Stimulated activated CD4-positive, alpha-beta T cell treated with anti-CD3 and anti-CD28 coated beads, Interleukin-1b, Interleukin-23, amount 100 ng/mL, for 1 hour (primary cell): ENCODE data around the gene LRMDA.
"Not testable (repeated sequence)": the region's sequence is repeated elsewhere in the genome, so short reads cannot be mapped to it uniquely, and the experiment has no call there.

Experiments used
- DNase-seq, 2 donors: peaks; one replicate each; pipeline ENCODE4 v3.0.0-alpha.2; 2020; ENCODE audit warnings: low read depth in 2 of 2

Gene LRMDA

DNA sequence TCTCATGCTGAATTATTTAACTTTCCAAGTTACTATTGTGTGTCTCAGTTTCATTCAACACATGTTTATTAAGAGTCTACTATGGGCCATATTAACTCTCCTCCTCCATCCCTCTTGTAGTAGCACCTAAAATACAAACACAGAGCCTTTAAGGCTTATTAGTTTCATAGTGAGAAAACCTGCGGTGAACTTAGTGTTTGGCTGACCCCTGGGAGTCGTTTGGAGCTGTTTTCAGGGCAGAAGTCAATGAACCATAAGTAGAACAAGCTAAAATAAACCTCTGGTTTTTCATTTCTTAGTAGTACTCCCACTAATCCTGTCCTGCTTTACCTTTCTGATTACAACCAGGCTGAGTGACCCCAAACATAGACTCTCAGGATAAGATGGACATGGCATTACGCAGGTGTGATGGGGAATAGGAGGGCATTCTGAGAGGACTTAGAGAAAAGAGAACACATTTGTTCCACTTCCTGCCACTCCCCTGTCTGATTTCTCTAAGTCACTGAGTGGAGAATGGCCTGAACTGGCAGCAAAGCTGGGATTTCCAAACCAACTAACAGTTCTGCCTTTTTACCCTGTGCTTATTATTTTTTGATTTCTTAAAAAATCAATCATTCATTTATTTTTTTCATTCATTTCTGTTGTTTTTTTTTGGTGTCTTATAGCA lies 74.5 kb downstream of the LRMDA start:
- DNase-seq: no peak

DNA sequence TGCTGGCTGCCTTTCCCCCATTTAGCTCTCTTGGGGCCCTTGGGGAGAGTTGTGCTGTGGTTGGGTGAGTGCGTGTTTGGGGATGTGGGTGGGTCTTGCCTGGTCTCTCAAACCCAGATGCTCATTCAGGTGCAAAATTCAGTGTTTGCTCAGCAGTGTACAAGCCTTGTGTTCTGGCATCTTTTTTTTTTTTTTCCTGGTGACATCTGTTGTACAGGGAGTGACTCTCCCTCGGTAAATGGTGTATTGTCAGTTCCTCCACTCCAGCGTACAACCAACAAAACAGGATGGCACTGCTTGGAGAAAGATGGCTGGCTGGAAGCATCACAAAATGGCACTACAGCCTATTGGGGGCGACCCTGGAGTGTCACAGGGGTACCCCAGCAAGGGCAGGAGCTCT lies 75.5 kb downstream of the LRMDA start:
- DNase-seq: no peak

- DNase-seq: no peak
These were observed 76.0 kb downstream of the LRMDA start for GRCh38 chr10:75507469-75507868.

- no peak for DNase-seq
These were observed 76.9 kb downstream of the LRMDA start for GRCh38 chr10:75508239-75508813.

DNA sequence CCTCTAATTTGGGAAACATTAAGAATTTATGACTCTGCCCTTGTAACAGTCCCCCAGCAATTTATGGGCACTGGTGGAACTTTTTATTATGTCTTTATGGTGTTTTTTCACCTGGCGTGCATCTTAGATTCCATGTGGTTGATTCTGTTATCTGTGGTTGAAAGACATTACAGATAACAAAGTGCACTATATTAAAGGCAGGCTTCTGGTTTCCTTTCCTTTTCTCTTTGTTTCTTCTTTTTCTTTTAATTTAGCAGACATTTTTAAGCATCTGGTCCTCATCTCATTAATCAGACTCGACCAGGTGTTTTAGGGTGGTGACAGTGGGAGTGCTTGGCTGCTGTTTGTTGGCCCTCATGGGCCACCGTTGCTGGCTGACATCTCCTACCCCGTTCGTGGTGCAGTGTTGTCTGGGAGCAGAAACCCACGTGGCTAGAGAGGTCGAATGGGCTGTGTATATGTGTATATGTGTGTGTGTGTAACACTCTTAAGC lies 77.4 kb downstream of the LRMDA start:
- DNase-seq: no peak

GRCh38 chr10:75509706-75510105 lies 78.3 kb downstream of the LRMDA start:
- DNase-seq: no peak

DNA sequence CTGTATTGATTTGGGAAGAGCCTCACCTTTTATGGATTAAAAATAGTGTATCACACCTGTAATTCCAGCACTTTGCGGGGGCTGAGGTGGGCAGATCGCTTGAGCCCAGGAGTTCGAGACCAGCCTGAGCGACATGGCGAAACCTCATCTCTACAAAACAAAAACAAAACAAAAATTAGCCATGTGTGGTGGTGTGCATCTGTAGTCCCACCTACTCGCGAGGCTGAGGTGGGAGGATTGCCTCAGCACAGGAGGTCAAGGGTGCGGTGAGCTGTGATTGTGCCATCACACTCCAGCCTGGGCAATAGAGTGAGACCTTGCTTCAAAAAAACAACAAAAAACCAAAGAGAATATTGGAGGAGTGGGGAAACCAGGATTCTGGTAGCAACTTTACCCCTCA lies 79.6 kb downstream of the LRMDA start:
- DNase-seq: no peak

DNA sequence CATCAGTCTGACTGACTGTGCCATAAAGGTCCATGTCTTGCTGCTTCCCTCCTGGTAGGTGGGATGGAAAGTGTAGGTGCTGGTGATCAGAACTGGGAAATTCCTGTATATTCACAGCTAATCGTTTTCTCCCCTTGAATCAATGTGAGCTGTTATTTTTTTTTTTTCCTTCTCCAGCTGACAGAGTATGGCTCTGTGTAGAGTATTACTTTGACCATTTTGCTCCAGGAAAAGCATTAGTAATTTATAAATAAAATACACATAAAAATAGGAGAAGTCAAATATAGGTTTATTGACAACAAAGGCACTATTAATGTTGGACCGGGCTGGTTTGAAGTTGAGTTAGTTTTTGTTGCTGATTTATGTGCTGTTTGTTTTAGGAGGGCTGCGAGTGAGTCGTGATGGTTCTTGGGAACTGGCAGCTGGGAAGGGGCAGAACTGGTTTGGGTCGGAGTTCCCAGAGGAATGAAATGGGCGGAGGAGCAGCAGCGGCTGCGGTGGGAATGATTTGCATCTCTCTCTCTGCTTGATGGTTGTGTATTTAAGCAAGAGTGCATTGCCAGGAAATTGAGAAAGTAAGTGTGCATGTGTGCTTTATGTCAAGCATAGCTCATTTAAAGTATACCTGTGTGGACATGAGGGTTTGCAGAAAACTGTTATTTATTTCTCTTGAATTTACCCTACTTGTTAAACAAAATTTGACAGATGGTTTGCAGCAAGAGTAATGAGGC lies 80.9 kb downstream of the LRMDA start:
- no peak for DNase-seq

- DNase-seq: no peak
These were observed 82.0 kb downstream of the LRMDA start for GRCh38 chr10:75513292-75513885.

DNA sequence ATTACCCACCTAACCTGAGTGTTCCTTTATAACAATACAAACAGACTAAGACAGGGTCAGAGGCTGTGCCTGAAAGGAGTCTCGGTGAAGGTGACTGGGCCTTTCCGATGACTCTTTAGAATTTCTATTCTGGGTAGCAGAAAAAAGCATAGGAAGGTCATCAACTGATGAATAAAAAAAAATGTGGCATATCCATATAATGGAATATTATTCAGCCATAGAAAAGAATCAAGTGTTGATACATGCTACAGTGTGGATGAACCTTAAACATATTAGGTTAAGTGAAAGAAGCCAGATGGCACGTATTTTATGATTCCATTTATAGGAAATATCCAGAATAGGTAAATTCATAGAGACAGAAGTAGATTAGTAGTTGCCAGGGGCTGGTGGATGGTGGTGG lies 83.4 kb downstream of the LRMDA start:
- DNase-seq: no peak

DNA sequence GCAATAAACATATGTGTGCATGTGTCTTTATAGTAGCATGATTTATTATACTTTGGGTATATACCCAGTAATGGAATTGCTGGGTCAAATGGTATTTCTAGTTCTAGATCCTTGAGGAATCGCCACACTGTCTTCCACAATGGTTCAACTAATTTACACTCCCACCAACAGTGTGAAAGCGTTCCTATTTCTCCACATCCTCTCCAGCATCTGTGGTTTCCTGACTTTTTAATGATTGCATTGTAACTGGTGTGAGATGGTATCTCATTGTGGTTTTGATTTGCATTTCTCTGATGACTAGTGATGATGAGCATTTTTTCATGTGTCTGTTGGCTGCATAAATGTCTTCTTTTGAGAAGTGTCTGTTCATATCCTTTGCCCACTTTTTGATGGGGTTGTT lies 84.7 kb downstream of the LRMDA start:
- DNase-seq: not testable (repeated sequence)

- DNase-seq: not testable (repeated sequence)
These were observed 87.8 kb downstream of the LRMDA start for GRCh38 chr10:75519213-75519612.

- DNase-seq: not testable (repeated sequence)
These were observed 89.9 kb downstream of the LRMDA start for GRCh38 chr10:75521194-75521829.

GRCh38 chr10:75525067-75525466 lies 93.6 kb downstream of the LRMDA start:
- no peak for DNase-seq

DNA sequence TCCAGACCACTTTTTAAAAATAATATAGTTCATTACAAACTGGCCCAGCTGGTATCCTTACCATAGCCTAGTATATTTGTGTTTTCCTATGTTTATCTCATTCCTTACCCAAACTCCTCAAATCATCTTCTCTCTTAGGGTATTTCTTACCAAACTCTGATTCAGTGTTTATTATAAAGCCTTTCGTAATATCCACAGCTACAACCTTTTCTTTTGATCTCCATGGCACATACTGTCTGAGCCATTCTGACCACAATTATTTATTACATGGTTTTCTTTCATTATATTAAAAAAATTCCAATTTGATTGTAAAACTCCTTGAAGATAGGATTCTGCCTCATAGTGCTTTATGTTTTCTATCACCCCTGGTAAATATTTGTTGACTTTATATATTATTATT lies 94.2 kb downstream of the LRMDA start:
- no peak for DNase-seq

- no peak for DNase-seq
These were observed 96.1 kb downstream of the LRMDA start for GRCh38 chr10:75527542-75527941.

DNA sequence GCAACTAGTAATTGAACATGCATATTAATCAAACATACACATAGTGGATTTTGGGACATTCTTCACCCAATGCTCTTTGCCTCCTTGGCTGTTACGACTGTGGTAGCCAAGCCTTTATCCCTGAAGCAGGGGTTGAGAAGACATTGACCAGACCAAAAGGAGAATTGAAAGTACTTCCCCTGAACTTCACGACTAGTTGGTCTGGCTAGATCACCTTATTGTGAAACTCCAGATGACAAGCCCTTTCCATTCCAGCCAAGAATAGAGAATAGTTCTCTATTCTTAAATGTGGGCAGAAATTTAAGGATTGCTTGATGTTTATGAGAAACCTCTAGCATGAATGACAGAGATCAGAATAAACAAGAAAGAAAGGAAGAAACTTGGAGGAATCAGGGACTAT lies 97.0 kb downstream of the LRMDA start:
- DNase-seq: no peak

DNA sequence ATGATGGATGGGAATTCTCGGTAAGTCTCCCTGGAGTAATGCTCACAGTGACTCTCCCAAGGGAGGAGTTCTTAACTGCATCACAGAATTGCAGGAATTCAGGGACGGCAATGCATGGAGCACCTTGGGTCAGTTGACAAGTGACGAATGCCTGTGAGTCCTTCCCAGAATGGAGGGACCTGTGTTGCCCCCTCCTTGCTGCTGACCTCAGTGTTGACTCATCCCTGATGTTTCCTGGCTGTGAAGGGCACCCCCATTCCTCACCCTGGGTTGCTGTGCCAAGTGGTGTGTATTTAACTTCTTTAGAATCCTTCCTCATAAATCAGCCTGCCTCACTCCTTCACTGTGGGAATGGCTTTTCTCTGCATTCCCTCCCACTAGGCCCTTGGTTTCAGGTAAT lies 98.9 kb downstream of the LRMDA start:
- DNase-seq: no peak

DNA sequence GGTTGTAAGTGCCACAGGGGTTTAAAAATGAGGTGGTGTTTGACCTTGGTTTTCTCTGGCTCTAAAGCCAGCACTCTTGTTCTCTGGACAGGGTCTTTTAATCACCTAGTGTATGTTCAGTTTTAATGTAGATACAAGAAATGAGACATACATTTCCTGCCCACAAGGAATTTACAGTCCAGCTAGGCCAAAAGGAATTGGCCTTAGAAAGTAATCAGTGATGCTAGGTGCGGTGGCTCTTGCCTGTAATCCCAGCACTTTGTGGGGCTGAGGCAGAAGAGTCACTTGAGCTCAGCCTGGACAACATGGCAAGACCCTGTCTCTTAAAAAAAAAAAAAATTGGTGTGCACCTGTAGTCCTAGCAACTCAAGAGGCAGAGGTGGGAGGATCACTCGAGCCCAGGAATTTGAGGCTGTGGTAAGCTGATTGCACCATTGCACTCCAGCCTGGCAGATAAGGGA lies 100.2 kb downstream of the LRMDA start:
- DNase-seq: no peak

- no peak for DNase-seq
These were observed 101.0 kb downstream of the LRMDA start for GRCh38 chr10:75532253-75532924.

DNA sequence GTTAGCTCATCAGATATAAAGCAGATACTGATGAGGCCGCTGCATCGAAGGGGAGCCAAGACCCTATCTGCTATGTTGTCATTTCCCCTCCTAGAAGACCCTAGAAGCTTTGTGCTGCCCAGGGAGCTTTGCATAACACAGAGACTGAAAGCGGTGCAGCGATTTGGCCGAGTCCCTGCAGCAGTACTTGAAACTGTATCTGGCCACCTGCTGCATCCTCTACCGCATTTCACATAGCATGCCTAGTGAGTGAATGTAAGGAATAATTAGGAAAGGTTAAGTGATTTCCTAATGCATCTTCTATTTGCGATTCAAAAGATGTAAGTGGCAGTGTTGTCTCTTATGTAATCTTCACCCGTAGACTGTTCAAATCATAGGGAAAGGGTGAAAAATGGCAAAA lies 106.7 kb downstream of the LRMDA start:
- DNase-seq: no peak

GRCh38 chr10:75538765-75539164 lies 107.3 kb downstream of the LRMDA start:
- DNase-seq: no peak
